MM.1S (cell line): ENCODE data around the gene MED13L.

ENCODE experiments used
- DNase-seq: peaks from one replicate; pipeline ENCODE4 v3.0.0-alpha.2; 2015
- H2AFZ ChIP-seq: fragments of 300-600 bp; sonication (generic); 2 replicates; pipeline ENCODE4 v1.6.0; 2016; ENCODE audit warnings: antibody characterized with exemption, low read length
- H3F3A ChIP-seq: fragments of 300-600 bp; sonication (generic); 2 replicates; pipeline ENCODE4 v1.6.1; 2016; ENCODE audit warnings: mild to moderate bottlenecking, antibody characterized with exemption, low read length, moderate library complexity, mixed read lengths; ENCODE audit not compliant: insufficient read depth
- H3K27ac ChIP-seq: fragments of 300-600 bp; sonication (generic); 2 replicates; pipeline ENCODE4 v1.5.1; 2016; ENCODE audit warnings: mild to moderate bottlenecking, low read length
- H3K27me3 ChIP-seq: fragments of 300-600 bp; sonication (generic); replicated peaks from 2 replicates; pipeline ENCODE4 v1.6.0; 2016; ENCODE audit warnings: low read length; ENCODE audit not compliant: insufficient read depth
- H3K36me3 ChIP-seq: fragments of 300-600 bp; sonication (generic); replicated peaks from 2 replicates; pipeline ENCODE4 v1.6.1; 2016; ENCODE audit warnings: mild to moderate bottlenecking, low read length, mixed read lengths; ENCODE audit not compliant: insufficient read depth
- H3K4me1 ChIP-seq: fragments of 300-600 bp; sonication (generic); 2 replicates; pipeline ENCODE4 v1.6.1; 2016; ENCODE audit warnings: low read length, mixed read lengths
- H3K4me2 ChIP-seq: fragments of 300-600 bp; sonication (generic); 2 replicates; pipeline ENCODE4 v1.6.0; 2016; ENCODE audit warnings: low read depth, low read length
- H3K4me3 ChIP-seq: fragments of 300-600 bp; sonication (generic); 2 replicates; pipeline ENCODE4 v1.5.1; 2016; ENCODE audit warnings: low read length, mixed read lengths
- H3K79me2 ChIP-seq: fragments of 300-600 bp; sonication (generic); 2 replicates; pipeline ENCODE4 v1.6.1; 2016; ENCODE audit warnings: mixed run types, low read length, mixed read lengths
- H3K9ac ChIP-seq: fragments of 300-600 bp; sonication (generic); 2 replicates; pipeline ENCODE4 v1.6.1; 2016; ENCODE audit warnings: low read length, mixed read lengths
- H3K9me2 ChIP-seq: fragments of 300-600 bp; sonication (generic); replicated peaks from 2 replicates; pipeline ENCODE4 v1.6.1; 2016; ENCODE audit warnings: mild to moderate bottlenecking, low read length, mixed read lengths; ENCODE audit not compliant: insufficient read depth
- H3K9me3 ChIP-seq: fragments of 300-600 bp; sonication (generic); replicated peaks from 2 replicates; pipeline ENCODE4 v1.6.1; 2016; ENCODE audit warnings: mild to moderate bottlenecking, low read length, mixed read lengths; ENCODE audit not compliant: insufficient read depth
- H4K20me1 ChIP-seq: fragments of 300-600 bp; sonication (generic); 2 replicates; pipeline ENCODE4 v1.6.1; 2016; ENCODE audit warnings: mild to moderate bottlenecking, low read length, moderate library complexity, mixed read lengths; ENCODE audit not compliant: insufficient read depth
- CTCF ChIP-seq: fragments of 300-600 bp; sonication (generic); IDR thresholded peaks from 2 replicates; pipeline ENCODE4 v1.5.1; 2016; ENCODE audit warnings: antibody characterized with exemption, low read length, mixed read lengths
- EZH2 ChIP-seq: fragments of 300-600 bp; sonication (generic); optimal IDR thresholded peaks from 2 replicates; pipeline ENCODE3; 2017; ENCODE audit warnings: low read depth, mild to moderate bottlenecking, antibody characterized with exemption, low read length, mixed read lengths
- EZH2phosphoT487 ChIP-seq: fragments of 300-600 bp; sonication (generic); IDR thresholded peaks from 2 replicates; pipeline ENCODE4 v1.6.1; 2018; ENCODE audit warnings: antibody characterized with exemption, low read length

The MED13L gene

DNA sequence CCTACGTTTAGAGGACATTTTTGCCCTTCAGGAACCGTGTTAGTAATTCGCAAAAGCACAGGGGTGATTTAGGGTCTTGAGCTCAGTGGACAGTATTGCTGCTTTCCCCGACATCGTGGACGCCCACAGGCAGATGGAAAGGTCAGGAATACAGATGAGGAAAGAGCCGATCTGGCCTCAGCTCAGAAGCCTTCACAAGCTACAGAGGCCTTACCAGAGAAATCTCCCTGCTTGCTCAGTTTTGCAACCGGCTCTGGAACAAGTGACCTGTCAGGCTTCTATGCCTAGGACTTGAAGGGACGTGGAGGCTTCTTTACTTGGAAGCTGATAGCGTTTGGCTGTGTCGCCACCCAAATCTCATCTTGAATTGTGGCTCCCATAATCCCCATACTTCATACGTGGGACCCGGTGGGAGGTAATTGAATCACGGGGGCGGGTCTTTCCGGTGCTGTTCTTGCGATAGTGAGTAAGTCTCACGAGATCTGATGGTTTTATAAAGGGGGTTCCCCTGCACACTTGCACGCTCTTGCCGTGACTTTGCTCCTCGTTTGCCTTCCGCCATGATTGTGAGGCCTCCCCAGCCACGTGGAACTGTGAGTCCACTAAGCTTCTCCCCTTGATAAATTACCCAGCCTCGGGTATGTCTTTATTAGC is 332.5 kb downstream of the MED13L start:
- TF ChIP-seq CTCF (no peak), EZH2 (no peak), EZH2phosphoT487 (no peak)
- no peaks in the 10 kb centered on the region for H3K36me3 ChIP-seq
- no peaks in the 10 kb centered on the region for H3K27me3 ChIP-seq
- no peaks in the 10 kb centered on the region for H3K79me2 ChIP-seq
- H3K4me1 ChIP-seq = no peaks in the 10 kb centered on the region
- H3K4me2 ChIP-seq = no peak overlapping the region
- H4K20me1 ChIP-seq = no peaks in the 10 kb centered on the region
- no peak overlapping the region for H2AFZ ChIP-seq
- no peak overlapping the region for H3K27ac ChIP-seq
- H3K4me3 ChIP-seq = no peak overlapping the region
- no peaks in the 10 kb centered on the region for H3F3A ChIP-seq
- DNase-seq = no peak
- H3K9me3 ChIP-seq = no peaks in the 10 kb centered on the region
- no peak overlapping the region for H3K9ac ChIP-seq
- no peaks in the 10 kb centered on the region for H3K9me2 ChIP-seq

GRCh38 chr12:115944392-115944742 is 333.1 kb downstream of the MED13L start:
- Histone ChIP-seq H3K9ac (no peak overlapping the region), H3K9me2 (no peaks in the 10 kb centered on the region), H3K4me3 (no peak overlapping the region), H3K9me3 (no peaks in the 10 kb centered on the region), H3K27ac (no peak overlapping the region), H3K27me3 (no peaks in the 10 kb centered on the region), H3K4me1 (no peaks in the 10 kb centered on the region), H3F3A (no peaks in the 10 kb centered on the region), H3K79me2 (no peaks in the 10 kb centered on the region), H3K4me2 (no peak overlapping the region), H4K20me1 (no peaks in the 10 kb centered on the region), H2AFZ (no peak overlapping the region), H3K36me3 (no peaks in the 10 kb centered on the region)
- no peak for DNase-seq
- TF ChIP-seq EZH2 (no peak), CTCF (no peak), EZH2phosphoT487 (no peak)

GRCh38 chr12:115943630-115944391 is 333.7 kb downstream of the MED13L start:
- Histone ChIP-seq H3K9ac (no peak overlapping the region), H3F3A (no peaks in the 10 kb centered on the region), H2AFZ (no peak overlapping the region), H3K27me3 (no peaks in the 10 kb centered on the region), H4K20me1 (no peaks in the 10 kb centered on the region), H3K4me3 (no peak overlapping the region), H3K9me3 (no peaks in the 10 kb centered on the region), H3K27ac (no peak overlapping the region), H3K36me3 (no peaks in the 10 kb centered on the region), H3K9me2 (no peaks in the 10 kb centered on the region), H3K4me2 (no peak overlapping the region), H3K79me2 (no peaks in the 10 kb centered on the region), H3K4me1 (no peaks in the 10 kb centered on the region)
- no peak for DNase-seq
- TF ChIP-seq EZH2 (no peak), CTCF (no peak), EZH2phosphoT487 (no peak)
